ENCODE data around the gene IL1RAPL2. TPM values are rescaled to one million over a fixed set of nuclear protein-coding genes. Genes with fewer than 3 reads are reported as not detected.

The IL1RAPL2 gene
- total and polyA plus RNA-seq, 2 donors (not counting 3 experiments of a cell fraction or from before 2014, with no cell fraction given) = not detected

DNA sequence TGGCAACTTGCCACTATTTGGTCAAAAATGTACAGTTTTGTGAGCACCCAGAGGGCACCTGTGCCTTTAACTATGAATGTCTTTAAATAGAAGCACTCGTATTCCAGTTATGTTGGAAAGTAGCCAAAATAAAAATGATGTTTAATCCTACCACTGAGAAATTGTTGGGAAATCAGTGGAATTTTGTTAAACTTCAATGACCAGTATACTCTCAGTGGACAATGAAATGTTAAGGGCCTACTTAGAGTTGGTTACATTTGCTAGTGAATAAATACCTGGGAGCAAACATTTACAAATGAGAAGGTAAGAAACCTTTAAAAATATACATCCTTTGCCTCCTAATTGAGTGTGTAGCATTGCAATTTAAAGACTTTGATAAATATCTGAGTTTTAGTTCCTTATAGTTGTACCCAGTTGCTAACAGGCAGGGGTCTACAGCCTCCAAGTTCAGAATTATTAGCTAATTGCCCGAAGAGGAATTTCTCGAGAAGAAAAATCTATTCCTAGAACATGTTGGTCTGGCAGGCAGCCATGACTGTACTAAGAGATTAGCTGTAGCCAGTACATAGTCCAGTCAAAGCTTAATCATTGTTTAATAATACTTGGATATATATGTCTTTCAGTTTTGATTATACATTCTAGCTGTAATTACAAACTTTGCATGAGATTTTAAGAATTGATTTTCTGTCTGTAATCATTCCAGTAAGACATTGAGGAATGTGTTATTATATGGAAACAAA lies 93.2 kb downstream of the IL1RAPL2 start:
- Histone ChIP-seq H3K27ac (ENCODE audit: insufficient read depth, low read depth, low read length) (no peak overlapping the region), H2AFZ (ENCODE audit: low read depth, low read length) (no peak overlapping the region), H4K20me1 (replicated peaks; ENCODE audit: control insufficient read depth, extremely low read depth, insufficient read depth, low read length) (no peaks in the 10 kb centered on the region), H3K27me3 (ENCODE audit: control insufficient read depth in 2 of 2, insufficient read depth in 2 of 2, low read length in 2 of 2) (no peaks in the 10 kb centered on the region), H3K79me2 (ENCODE audit: control insufficient read depth, insufficient read depth, low read length) (no peaks in the 10 kb centered on the region), H3K4me1 (ENCODE audit: control insufficient read depth, extremely low read depth, insufficient read depth, low read length) (no peaks in the 10 kb centered on the region), H3K9me1 (replicated peaks; ENCODE audit: control insufficient read depth, extremely low read depth, insufficient read depth, low read length) (no peaks in the 10 kb centered on the region), H3K4me3 (replicated peaks in 1 of 3; ENCODE audit: insufficient read depth in 1 of 3, low read depth in 1 of 3, low read length in 3 of 3) (no peak overlapping the region), H3K9ac (replicated peaks; ENCODE audit: extremely low read depth, insufficient read depth, low read length) (no peak overlapping the region), H3K4me2 (ENCODE audit: insufficient read depth, low read length) (no peak overlapping the region), H3K36me3 (ENCODE audit: control insufficient read depth in 2 of 2, extremely low read depth in 1 of 2, insufficient read depth in 2 of 2, low read length in 2 of 2) (no peaks in the 10 kb centered on the region), H3K9me3 (replicated peaks; ENCODE audit: control insufficient read depth, insufficient read depth, low read length) (no peaks in the 10 kb centered on the region)
- intact Hi-C loops (cut with micrococcal nuclease) (no loop called here), dilution Hi-C loops (cut with MboI; ENCODE audit: extremely low pct_ligation_motif_present, low sequenced_read_pairs) (no loop called here)
- TF ChIP-seq, protein P1, sequence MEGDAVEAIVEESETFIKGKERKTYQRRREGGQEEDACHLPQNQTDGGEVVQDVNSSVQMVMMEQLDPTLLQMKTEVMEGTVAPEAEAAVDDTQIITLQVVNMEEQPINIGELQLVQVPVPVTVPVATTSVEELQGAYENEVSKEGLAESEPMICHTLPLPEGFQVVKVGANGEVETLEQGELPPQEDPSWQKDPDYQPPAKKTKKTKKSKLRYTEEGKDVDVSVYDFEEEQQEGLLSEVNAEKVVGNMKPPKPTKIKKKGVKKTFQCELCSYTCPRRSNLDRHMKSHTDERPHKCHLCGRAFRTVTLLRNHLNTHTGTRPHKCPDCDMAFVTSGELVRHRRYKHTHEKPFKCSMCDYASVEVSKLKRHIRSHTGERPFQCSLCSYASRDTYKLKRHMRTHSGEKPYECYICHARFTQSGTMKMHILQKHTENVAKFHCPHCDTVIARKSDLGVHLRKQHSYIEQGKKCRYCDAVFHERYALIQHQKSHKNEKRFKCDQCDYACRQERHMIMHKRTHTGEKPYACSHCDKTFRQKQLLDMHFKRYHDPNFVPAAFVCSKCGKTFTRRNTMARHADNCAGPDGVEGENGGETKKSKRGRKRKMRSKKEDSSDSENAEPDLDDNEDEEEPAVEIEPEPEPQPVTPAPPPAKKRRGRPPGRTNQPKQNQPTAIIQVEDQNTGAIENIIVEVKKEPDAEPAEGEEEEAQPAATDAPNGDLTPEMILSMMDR (IDR thresholded peaks at IDR 0.05; ENCODE audit: extremely low read depth in 1 of 2, insufficient read depth in 1 of 2, low read depth in 1 of 2, low read length in 2 of 2) = no peak
- TF ChIP-seq EZH2 (IDR thresholded peaks at IDR 0.05; ENCODE audit: borderline replicate concordance, low read depth, low read length, severe bottlenecking) (no peak), FOS (IDR thresholded peaks at IDR 0.05; ENCODE audit: borderline replicate concordance, insufficient read depth, low read length) (no peak), POLR2AphosphoS5 (IDR thresholded peaks at IDR 0.05; ENCODE audit: insufficient read depth, low read depth, low read length) (no peak)
- ChIA-PET CTCF (no interaction called here), POLR2A (no interaction called here)
- no peak for DNase-seq (ENCODE audit: low read depth, low spot score)
- BruUV-seq (replicated peaks) = no TSS peak
- FAIRE-seq = no peak

DNA sequence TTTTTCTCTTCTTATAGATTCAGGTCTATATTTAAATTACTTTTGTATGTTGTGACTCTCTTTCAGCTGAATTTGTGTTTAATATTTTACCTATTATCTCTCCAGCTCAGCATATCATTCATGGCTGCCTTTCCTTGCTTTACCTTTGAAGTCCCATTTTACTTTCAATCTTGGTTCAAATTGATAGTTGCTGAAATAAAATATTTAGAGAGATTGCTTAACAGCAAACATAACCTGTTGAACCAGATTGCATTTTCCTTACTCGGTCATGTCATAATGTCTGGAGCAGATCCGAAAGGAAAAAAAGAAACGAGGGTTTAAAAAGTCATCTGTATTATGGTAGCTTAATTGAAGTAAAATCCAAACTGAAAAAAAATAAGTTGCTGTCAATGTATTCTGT lies 94.1 kb downstream of the IL1RAPL2 start:
- POLR2A ChIA-PET = no interaction called here
- H3K4me2 ChIP-seq (ENCODE audit: insufficient read depth, low read length) = no peak overlapping the region
- dilution Hi-C loops (cut with MboI; ENCODE audit: extremely low pct_ligation_motif_present, low sequenced_read_pairs) (no loop called here), intact Hi-C loops (cut with micrococcal nuclease) (no loop called here)
- H3K9me3 ChIP-seq (replicated peaks; ENCODE audit: control insufficient read depth, insufficient read depth, low read length) = no peaks in the 10 kb centered on the region
- DNase-seq (ENCODE audit: low read depth, low spot score) (no peak), FAIRE-seq (no peak)
- H3K27ac ChIP-seq (ENCODE audit: insufficient read depth, low read depth, low read length) = no peak overlapping the region
- TF ChIP-seq POLR2A (IDR thresholded peaks at IDR 0.05; ENCODE audit: low read depth, low read length) (no peak), MYC (IDR thresholded peaks at IDR 0.05; ENCODE audit: low read depth, low read length) (no peak), FOS (IDR thresholded peaks at IDR 0.05; ENCODE audit: borderline replicate concordance, insufficient read depth, low read length) (no peak), GATA2 (IDR thresholded peaks at IDR 0.05; ENCODE audit: insufficient read depth, insufficient read length, low read depth, low read length) (no peak), EZH2 (IDR thresholded peaks at IDR 0.05; ENCODE audit: borderline replicate concordance, low read depth, low read length, severe bottlenecking) (no peak), JUN (IDR thresholded peaks at IDR 0.05; ENCODE audit: borderline replicate concordance, insufficient read depth, insufficient read length, low read depth) (no peak), POLR2AphosphoS5 (IDR thresholded peaks at IDR 0.05; ENCODE audit: insufficient read depth, low read depth, low read length) (no peak)
- TF ChIP-seq, protein P2, sequence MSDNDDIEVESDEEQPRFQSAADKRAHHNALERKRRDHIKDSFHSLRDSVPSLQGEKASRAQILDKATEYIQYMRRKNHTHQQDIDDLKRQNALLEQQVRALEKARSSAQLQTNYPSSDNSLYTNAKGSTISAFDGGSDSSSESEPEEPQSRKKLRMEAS (IDR thresholded peaks at IDR 0.05; ENCODE audit: insufficient read depth, insufficient read length) = no peak
- TF ChIP-seq, protein P1 (IDR thresholded peaks at IDR 0.05; ENCODE audit: extremely low read depth in 1 of 2, insufficient read depth in 1 of 2, low read depth in 1 of 2, low read length in 2 of 2) = no peak
- no peaks in the 10 kb centered on the region for H4K20me1 ChIP-seq (replicated peaks; ENCODE audit: control insufficient read depth, extremely low read depth, insufficient read depth, low read length)
- H3K9ac ChIP-seq (replicated peaks; ENCODE audit: extremely low read depth, insufficient read depth, low read length) = no peak overlapping the region
- H3K9me1 ChIP-seq (replicated peaks; ENCODE audit: control insufficient read depth, extremely low read depth, insufficient read depth, low read length) = no peaks in the 10 kb centered on the region
- H3K4me3 ChIP-seq (replicated peaks in 1 of 3; ENCODE audit: insufficient read depth in 1 of 3, low read depth in 1 of 3, low read length in 3 of 3) = no peak overlapping the region
- H3K36me3 ChIP-seq (ENCODE audit: control insufficient read depth in 2 of 2, extremely low read depth in 1 of 2, insufficient read depth in 2 of 2, low read length in 2 of 2) = no peaks in the 10 kb centered on the region
- CTCF ChIA-PET = no interaction called here
- H3K79me2 ChIP-seq (ENCODE audit: control insufficient read depth, insufficient read depth, low read length) = no peaks in the 10 kb centered on the region
- no peak overlapping the region for H2AFZ ChIP-seq (ENCODE audit: low read depth, low read length)
- no peaks in the 10 kb centered on the region for H3K27me3 ChIP-seq (ENCODE audit: control insufficient read depth in 2 of 2, insufficient read depth in 2 of 2, low read length in 2 of 2)
- BruUV-seq (replicated peaks) = no TSS peak
- H3K4me1 ChIP-seq (ENCODE audit: control insufficient read depth, extremely low read depth, insufficient read depth, low read length) = no peaks in the 10 kb centered on the region
